Motor neuron (in vitro differentiated cells): ENCODE measurements around the gene SWI5. TPM values are rescaled to one million over a fixed set of nuclear protein-coding genes. Genes with fewer than 3 reads are reported as not detected.
A peak's percentile ranks its signal among the peaks of the same experiment; 100 is the strongest.
"Not testable (repeated sequence)": the region's sequence is repeated elsewhere in the genome, so short reads cannot be mapped to it uniquely, and the experiment has no call there.

Source experiments
- ATAC-seq, 8 experiments: fragments of 200-7000 bp; cut with Tn5 transposase; replicated peaks in 6 of 8; 2 replicates each; pipeline ENCODE4 v1.8.0; 2021; ENCODE audit warnings: mild to moderate bottlenecking in 8 of 8, moderate library complexity in 8 of 8
- H3K27ac ChIP-seq, 2 donors: fragments of 250-450 bp; sonication (Bioruptor Pico); 2 replicates each; pipeline ENCODE4 v1.9.0; 2021; ENCODE audit warnings: antibody characterized with exemption in 2 of 2, mild to moderate bottlenecking in 2 of 2, moderate library complexity in 1 of 2
- H3K4me1 ChIP-seq, 2 donors: fragments of 250-450 bp; sonication (Bioruptor Pico); replicated peaks in 1 of 2; 2 replicates each; pipeline ENCODE4 v1.6.1; 2021; ENCODE audit warnings: antibody characterized with exemption in 2 of 2, mild to moderate bottlenecking in 2 of 2, moderate library complexity in 1 of 2
- H3K4me3 ChIP-seq, 5 donors: fragments of 250-450 bp; sonication (Bioruptor Pico); 2 replicates each; pipeline ENCODE4 v1.9.0; 2021; ENCODE audit warnings: antibody characterized with exemption in 5 of 5, mild to moderate bottlenecking in 5 of 5, moderate library complexity in 4 of 5
- WGBS, 10 experiments: fragments of 450-650 bp; shearing (Covaris generic); methylation state at CpG; one replicate each; pipeline ENCODE4 v1.0.0; 2022; 5-methylcytosine and 5-hydroxymethylcytosine counted together
- in situ Hi-C, 9 experiments: fragments of 400-800 bp; cut with MboI; loops; one replicate each; pipeline ENCODE4 v1.15.0; 2021; ENCODE audit warnings: low sequenced_read_pairs in 9 of 9, low pct_unique_long_range_greater_than_20kb in 2 of 9; ENCODE audit not compliant: unreplicated experiment in 9 of 9
- total RNA-seq, 8 experiments: library from RNA; unstranded; fragments of 300-600 nt; gene quantifications; 2 replicates each; pipeline versions ENCODE4 v1.2.3 to v1.2.4, GENCODE V29; 2022

Gene SWI5
- total RNA-seq, 8 experiments from 2014 or later, result 29.4 to 55.4 (median 43.2) TPM

GRCh38 chr9:128275198-128276007 is 673 bp upstream of the SWI5 start, which contains the start of gene GOLGA2:
Gene GOLGA2, minus strand, starts transcription at chr9:128276007. Its CDS starts 31 bp downstream, at chr9:128275976.
- Histone ChIP-seq H3K4me1 (peaks cover 12 to 20% of the 10 kb centered on the region in 2 donors), H3K4me3 (peak within 1 kb of the TSS; percentile 75 to 95 (median 86)), H3K27ac (peak within 1 kb of the TSS; percentile 89 to 96)
- in situ Hi-C loops, result loop anchor here in 1 of 9 experiments (25.0 kb wide), 1 partner anchor 137 kb away; the partner anchor contains the start of gene CERCAM
- WGBS, 10 experiments, result 0 to 3% (median 0%) methylated on average over 1 to 5 of the region's 57 CpGs; no CpG with 5 or more reads in 5 of the 10 experiments
- peak; percentile 62 to 75 (median 66) for ATAC-seq

GRCh38 chr9:128276574-128277270 is 646 bp downstream of the SWI5 start:
- WGBS, 10 experiments, result 0 to 27% (median 10%) methylated on average over 1 to 8 of the region's 23 CpGs; no CpG with 5 or more reads in 1 of the 10 experiments
- Histone ChIP-seq H3K27ac (peak overlapping the region; percentile 5 to 64), H3K4me1 (peaks cover 12 to 20% of the 10 kb centered on the region in 2 donors), H3K4me3 (peak overlapping the region; percentile 75 to 95 (median 86))
- in situ Hi-C loops, result loop anchor here in 1 of 9 experiments (25.0 kb wide), 1 partner anchor 136 kb away; the partner anchor contains the start of gene CERCAM
- peak; percentile 21 to 39 (median 30) for ATAC-seq

GRCh38 chr9:128279088-128280073 is 3.3 kb downstream of the SWI5 start:
- WGBS, 10 experiments, result 83 to 100% (median 87%) methylated on average over 1 to 16 of the region's 22 CpGs; no CpG with 5 or more reads in 3 of the 10 experiments
- in situ Hi-C loops, result loop anchor here in 1 of 9 experiments (25.0 kb wide), 1 partner anchor 133 kb away; the partner anchor contains the start of gene CERCAM
- H3K4me3 ChIP-seq, ATAC-seq, H3K27ac ChIP-seq: not testable (repeated sequence)
- H3K4me1 ChIP-seq, result peaks cover 10 to 15% of the 10 kb centered on the region in 2 donors

- H3K4me3 ChIP-seq, result no peak overlapping the region
- no peak for ATAC-seq
- no peak overlapping the region for H3K27ac ChIP-seq
- WGBS, 10 experiments, result 88 to 100% (median 100%) methylated on average over 1 to 3 of the region's 5 CpGs; no CpG with 5 or more reads in 3 of the 10 experiments
- peaks cover 5 to 9% of the 10 kb centered on the region in 2 donors for H3K4me1 ChIP-seq
- in situ Hi-C loops, result loop anchor here in 1 of 9 experiments (25.0 kb wide), 1 partner anchor 132 kb away; the partner anchor contains the start of gene CERCAM
These were observed 4.1 kb downstream of the SWI5 start for GRCh38 chr9:128280084-128280622.

- in situ Hi-C loops, result loop anchor here in 1 of 9 experiments (25.0 kb wide), 1 partner anchor 130 kb away; the partner anchor contains the start of gene CERCAM
- ATAC-seq, result no peak
- 20 to 100% (median 84%) methylated on average over 1 to 4 of the region's 6 CpGs; no CpG with 5 or more reads in 2 of the 10 experiments for WGBS, 10 experiments
- no peak overlapping the region for H3K4me3 ChIP-seq
- peaks cover 0 to 2% of the 10 kb centered on the region in 2 donors for H3K4me1 ChIP-seq
- H3K27ac ChIP-seq, result no peak overlapping the region
These were observed 6.4 kb downstream of the SWI5 start for GRCh38 chr9:128282500-128282899.

GRCh38 chr9:128285033-128285784 is 9.1 kb downstream of the SWI5 start:
- Histone ChIP-seq H3K27ac (no peak overlapping the region), H3K4me3 (no peak overlapping the region), H3K4me1 (no peaks in the 10 kb centered on the region)
- ATAC-seq, result no peak
- in situ Hi-C loops, result loop anchor here in 1 of 9 experiments (25.0 kb wide), 1 partner anchor 127 kb away; the partner anchor contains the start of gene CERCAM
- 60 to 100% (median 97%) methylated on average over 1 to 11 of the region's 12 CpGs for WGBS, 10 experiments

- 20 to 100% (median 82%) methylated on average over 1 to 4 of the region's 6 CpGs; no CpG with 5 or more reads in 3 of the 10 experiments for WGBS, 10 experiments
- ATAC-seq, result peak in 1 of 8 experiments; percentile 75
- H3K4me3 ChIP-seq, result no peak overlapping the region
- in situ Hi-C loops, result loop anchor here in 1 of 9 experiments (25.0 kb wide), 1 partner anchor 126 kb away; the partner anchor contains the start of gene CERCAM
- no peaks in the 10 kb centered on the region for H3K4me1 ChIP-seq
- no peak overlapping the region for H3K27ac ChIP-seq
These were observed 10.4 kb downstream of the SWI5 start for GRCh38 chr9:128286440-128286839.

GRCh38 chr9:128288273-128289004 is 12.4 kb downstream of the SWI5 start:
- 86 to 100% (median 93%) methylated on average over 1 to 7 of the region's 11 CpGs; no CpG with 5 or more reads in 4 of the 10 experiments for WGBS, 10 experiments
- in situ Hi-C loops, result loop anchor here in 1 of 9 experiments (25.0 kb wide), 1 partner anchor 124 kb away; the partner anchor contains the start of gene CERCAM
- ATAC-seq, result peak in 2 of 8 experiments; percentile 9 to 21

GRCh38 chr9:128292009-128292408 is 15.9 kb downstream of the SWI5 start:
- WGBS, 10 experiments, result 80 to 100% (median 92%) methylated on average over 1 to 3 of the region's 3 CpGs; no CpG with 5 or more reads in 6 of the 10 experiments
- Histone ChIP-seq H3K4me1 (peaks cover 0 to 3% of the 10 kb centered on the region in 2 donors), H3K27ac (no peak overlapping the region), H3K4me3 (no peak overlapping the region)
- no peak for ATAC-seq
- in situ Hi-C loops, result loop anchor here in 1 of 9 experiments (25.0 kb wide), 1 partner anchor 120 kb away; the partner anchor contains the start of gene CERCAM

More at GRCh38 chr9:128288273-128289004, 12.4 kb downstream of the SWI5 start:
- Histone ChIP-seq H3K27ac (no peak overlapping the region), H3K4me3 (no peak overlapping the region), H3K4me1 (no peaks in the 10 kb centered on the region)

GRCh38 chr9:128293091-128293490 is 17.0 kb downstream of the SWI5 start:
- Histone ChIP-seq H3K4me3 (no peak overlapping the region), H3K4me1 (peaks cover 0 to 3% of the 10 kb centered on the region in 2 donors), H3K27ac (no peak overlapping the region)
- in situ Hi-C loops, result loop anchor here in 1 of 9 experiments (25.0 kb wide), 1 partner anchor 119 kb away; the partner anchor contains the start of gene CERCAM
- no peak for ATAC-seq
- 50 to 100% (median 100%) methylated on average over 1 to 4 of the region's 4 CpGs; no CpG with 5 or more reads in 5 of the 10 experiments for WGBS, 10 experiments
